HG03060 (cell line): Measurements from ENCODE around the gene ASPSCR1.

ENCODE experiments used
- ATAC-seq: cut with Tn5 transposase; IDR thresholded peaks from one replicate; pipeline ENCODE4 v1.9.1; 2021; ENCODE audit warnings: low read depth, moderate number of reproducible peaks; ENCODE audit not compliant: unreplicated experiment

Gene ASPSCR1

GRCh38 chr17:81977211-81977808 is at the start of gene ASPSCR1:
ASPSCR1 (plus strand) TSS chr17:81977629; CDS start chr17:81977647, 18 bp downstream.
- ATAC-seq = peak; percentile 44

- ATAC-seq = peak; percentile 35
Observed at GRCh38 chr17:81927653-81928543, 49.5 kb upstream of the ASPSCR1 start, which contains the start of gene MAFG. MAFG (minus strand) TSS chr17:81927735; CDS start chr17:81923185, 4,550 bp downstream.

GRCh38 chr17:81928544-81929252 is 48.7 kb upstream of the ASPSCR1 start:
- ATAC-seq = no peak

- no peak for ATAC-seq
Observed at GRCh38 chr17:81929253-81930141, 47.9 kb upstream of the ASPSCR1 start.

- ATAC-seq = no peak
Observed at GRCh38 chr17:81930142-81931125, 47.0 kb upstream of the ASPSCR1 start.

- no peak for ATAC-seq
Observed at GRCh38 chr17:81931189-81931556, 46.3 kb upstream of the ASPSCR1 start.

- no peak for ATAC-seq
Observed at GRCh38 chr17:81931557-81932332, 45.7 kb upstream of the ASPSCR1 start.

- ATAC-seq = no peak
Observed at GRCh38 chr17:81932333-81932983, 45.0 kb upstream of the ASPSCR1 start.

GRCh38 chr17:81933178-81933699 is 44.2 kb upstream of the ASPSCR1 start:
- ATAC-seq = no peak

- ATAC-seq = no peak
Observed at GRCh38 chr17:81934098-81934757, 43.2 kb upstream of the ASPSCR1 start.

GRCh38 chr17:81934850-81935708 is 42.4 kb upstream of the ASPSCR1 start:
- ATAC-seq = no peak

- ATAC-seq = no peak
Observed at GRCh38 chr17:81935709-81936084, 41.7 kb upstream of the ASPSCR1 start.

- ATAC-seq = no peak
Observed at GRCh38 chr17:81939218-81939617, 38.2 kb upstream of the ASPSCR1 start.

- ATAC-seq = no peak
Observed at GRCh38 chr17:81939881-81940385, 37.5 kb upstream of the ASPSCR1 start.

- no peak for ATAC-seq
Observed at GRCh38 chr17:81940538-81941483, 36.6 kb upstream of the ASPSCR1 start.
